Measurements from ENCODE around the gene RPLP2.
A peak's percentile ranks its signal among the peaks of the same experiment; 100 is the strongest.

RPLP2 gene

GRCh38 chr11:791658-792534 is 17.9 kb upstream of the RPLP2 start:
- TF ChIP-seq GATA1 (IDR thresholded peaks at IDR 0.05; ENCODE audit: low read depth, low read length) (no peak), POLR2A (IDR thresholded peaks at IDR 0.05; ENCODE audit: low read length) (no peak)
- no peak for DNase-seq

- TF ChIP-seq POLR2A (IDR thresholded peaks at IDR 0.05; ENCODE audit: low read length) (no peak), GATA1 (IDR thresholded peaks at IDR 0.05; ENCODE audit: low read depth, low read length) (no peak)
- no peak for DNase-seq
Observed at GRCh38 chr11:792535-792821, 17.3 kb upstream of the RPLP2 start.

- no peak for DNase-seq
- no peak for TF ChIP-seq GATA1 (IDR thresholded peaks at IDR 0.05; ENCODE audit: low read depth, low read length)
- TF ChIP-seq POLR2A (IDR thresholded peaks at IDR 0.05; ENCODE audit: low read length) = no peak
Observed at GRCh38 chr11:792873-793272, 16.9 kb upstream of the RPLP2 start.

- TF ChIP-seq POLR2A (IDR thresholded peaks at IDR 0.05; ENCODE audit: low read length) = no peak
- TF ChIP-seq GATA1 (IDR thresholded peaks at IDR 0.05; ENCODE audit: low read depth, low read length) = no peak
- DNase-seq = no peak
Observed at GRCh38 chr11:793556-793955, 16.2 kb upstream of the RPLP2 start.

GRCh38 chr11:794013-794765 is 15.6 kb upstream of the RPLP2 start:
- TF ChIP-seq POLR2A (IDR thresholded peaks at IDR 0.05; ENCODE audit: low read length) (no peak), GATA1 (IDR thresholded peaks at IDR 0.05; ENCODE audit: low read depth, low read length) (no peak)

GRCh38 chr11:794766-795633 is 14.8 kb upstream of the RPLP2 start:
- no peak for TF ChIP-seq POLR2A (IDR thresholded peaks at IDR 0.05; ENCODE audit: low read length)
- TF ChIP-seq GATA1 (IDR thresholded peaks at IDR 0.05; ENCODE audit: low read depth, low read length) = no peak
- DNase-seq = no peak

More at GRCh38 chr11:794013-794765, 15.6 kb upstream of the RPLP2 start:
- DNase-seq = no peak

GRCh38 chr11:795634-796564 is 13.9 kb upstream of the RPLP2 start:
- DNase-seq = peak; percentile 83 to 90

GRCh38 chr11:796565-797295 is 13.0 kb upstream of the RPLP2 start:
- no peak for DNase-seq
- no peak for TF ChIP-seq POLR2A (IDR thresholded peaks at IDR 0.05; ENCODE audit: low read length)
- no peak for TF ChIP-seq GATA1 (IDR thresholded peaks at IDR 0.05; ENCODE audit: low read depth, low read length)

More at GRCh38 chr11:795634-796564, 13.9 kb upstream of the RPLP2 start:
- TF ChIP-seq POLR2A (IDR thresholded peaks at IDR 0.05; ENCODE audit: low read length) (no peak), GATA1 (IDR thresholded peaks at IDR 0.05; ENCODE audit: low read depth, low read length) (no peak)

- TF ChIP-seq GATA1 (IDR thresholded peaks at IDR 0.05; ENCODE audit: low read depth, low read length) (no peak), POLR2A (IDR thresholded peaks at IDR 0.05; ENCODE audit: low read length) (peak; percentile 29)
- DNase-seq = peak; percentile 78 to 80
Observed at GRCh38 chr11:797296-798092, 12.3 kb upstream of the RPLP2 start.

GRCh38 chr11:798093-798713 is 11.6 kb upstream of the RPLP2 start, which contains the start of gene SLC25A22:
SLC25A22 (minus strand) TSS chr11:798281; CDS start chr11:795006, 3,275 bp downstream.
- TF ChIP-seq POLR2A (IDR thresholded peaks at IDR 0.05; ENCODE audit: low read length) (peak; percentile 33), GATA1 (IDR thresholded peaks at IDR 0.05; ENCODE audit: low read depth, low read length) (no peak)
- peak; percentile 86 to 93 for DNase-seq
